ENCODE results near the gene TMEM131. TPM values are rescaled to one million over a fixed set of nuclear protein-coding genes. Genes with fewer than 3 reads are reported as not detected.

Gene TMEM131
- total RNA-seq, 4 donors from 2014 or later: 24.1 to 44.6 (median 34.4) TPM

- ATAC-seq (ENCODE audit: low FRiP score) (no peak), DNase-seq (ENCODE audit: low spot score) (no peak)
- TF ChIP-seq CTCF (IDR thresholded peaks at IDR 0.05): no peak
These were observed 235.9 kb downstream of the TMEM131 start for GRCh38 chr2:97759727-97760407.

- TF ChIP-seq CTCF (IDR thresholded peaks at IDR 0.05): no peak
- DNase-seq (ENCODE audit: low spot score): no peak
- no peak for ATAC-seq (ENCODE audit: low FRiP score)
These were observed 237.5 kb downstream of the TMEM131 start for GRCh38 chr2:97758131-97758705.

GRCh38 chr2:97757062-97757461 lies 238.7 kb downstream of the TMEM131 start:
- DNase-seq (ENCODE audit: low spot score) (no peak), ATAC-seq (ENCODE audit: low FRiP score) (no peak)
- TF ChIP-seq CTCF (IDR thresholded peaks at IDR 0.05): no peak

GRCh38 chr2:97755491-97755890 lies 240.3 kb downstream of the TMEM131 start:
- TF ChIP-seq CTCF (IDR thresholded peaks at IDR 0.05): no peak
- ATAC-seq (ENCODE audit: low FRiP score): no peak
- no peak for DNase-seq (ENCODE audit: low spot score)

GRCh38 chr2:97754690-97755346 lies 240.9 kb downstream of the TMEM131 start:
- DNase-seq (ENCODE audit: low spot score): no peak
- no peak for TF ChIP-seq CTCF (IDR thresholded peaks at IDR 0.05)
- no peak for ATAC-seq (ENCODE audit: low FRiP score)

- DNase-seq (ENCODE audit: low spot score): no peak
- TF ChIP-seq CTCF (IDR thresholded peaks at IDR 0.05): no peak
- no peak for ATAC-seq (ENCODE audit: low FRiP score)
These were observed 243.1 kb downstream of the TMEM131 start for GRCh38 chr2:97752342-97753334.

All from omental fat pad (tissue), 4 donors.